GM19455 (cell line): Measurements from ENCODE around the gene JUND.

Experiments
- ATAC-seq: cut with Tn5 transposase; IDR thresholded peaks from one replicate; pipeline ENCODE4 v1.9.1; 2021; ENCODE audit not compliant: unreplicated experiment

Gene JUND

DNA sequence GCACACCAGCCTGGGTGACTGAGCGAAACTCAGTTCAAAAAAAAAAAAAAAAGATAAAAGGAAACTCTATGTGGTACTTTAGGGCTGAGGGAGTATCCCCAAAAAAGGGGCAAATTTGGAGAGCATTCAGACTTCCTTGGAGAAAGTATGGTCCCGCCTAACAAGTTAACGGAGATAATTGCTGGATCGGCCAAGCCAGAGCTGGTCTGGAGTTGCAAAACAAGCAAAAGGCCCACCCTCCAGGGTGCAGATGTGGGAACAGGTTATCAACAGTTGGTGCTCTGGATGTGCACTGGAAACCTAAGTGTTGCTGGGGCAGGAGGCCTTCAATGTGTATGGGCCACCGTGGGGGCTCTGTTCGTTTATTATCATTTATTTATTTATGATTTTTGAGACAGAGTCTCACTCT, 10.0 kb downstream of the JUND start:
- no peak for ATAC-seq

DNA sequence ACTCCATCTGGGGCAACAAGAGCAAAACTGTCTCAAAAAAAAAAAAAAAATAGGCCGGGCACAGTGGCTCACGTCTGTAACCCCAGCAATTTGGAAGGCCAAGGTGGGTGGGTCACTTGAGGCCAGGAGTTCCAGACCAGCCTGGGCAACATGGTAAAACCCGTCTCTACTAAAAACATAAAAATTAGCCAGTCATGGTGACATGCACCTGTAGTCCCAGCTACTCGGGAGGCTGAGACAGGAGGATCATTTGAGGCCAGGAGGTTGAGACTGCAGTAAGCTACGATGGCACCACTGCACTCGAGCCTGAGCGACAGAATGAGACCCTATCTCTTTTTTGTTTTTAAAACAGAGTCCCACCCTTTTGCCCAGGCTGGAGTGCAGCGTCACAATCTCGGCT, 11.1 kb downstream of the JUND start:
- no peak for ATAC-seq

- ATAC-seq = no peak
Observed at GRCh38 chr19:18269070-18269723, 12.2 kb downstream of the JUND start.

DNA sequence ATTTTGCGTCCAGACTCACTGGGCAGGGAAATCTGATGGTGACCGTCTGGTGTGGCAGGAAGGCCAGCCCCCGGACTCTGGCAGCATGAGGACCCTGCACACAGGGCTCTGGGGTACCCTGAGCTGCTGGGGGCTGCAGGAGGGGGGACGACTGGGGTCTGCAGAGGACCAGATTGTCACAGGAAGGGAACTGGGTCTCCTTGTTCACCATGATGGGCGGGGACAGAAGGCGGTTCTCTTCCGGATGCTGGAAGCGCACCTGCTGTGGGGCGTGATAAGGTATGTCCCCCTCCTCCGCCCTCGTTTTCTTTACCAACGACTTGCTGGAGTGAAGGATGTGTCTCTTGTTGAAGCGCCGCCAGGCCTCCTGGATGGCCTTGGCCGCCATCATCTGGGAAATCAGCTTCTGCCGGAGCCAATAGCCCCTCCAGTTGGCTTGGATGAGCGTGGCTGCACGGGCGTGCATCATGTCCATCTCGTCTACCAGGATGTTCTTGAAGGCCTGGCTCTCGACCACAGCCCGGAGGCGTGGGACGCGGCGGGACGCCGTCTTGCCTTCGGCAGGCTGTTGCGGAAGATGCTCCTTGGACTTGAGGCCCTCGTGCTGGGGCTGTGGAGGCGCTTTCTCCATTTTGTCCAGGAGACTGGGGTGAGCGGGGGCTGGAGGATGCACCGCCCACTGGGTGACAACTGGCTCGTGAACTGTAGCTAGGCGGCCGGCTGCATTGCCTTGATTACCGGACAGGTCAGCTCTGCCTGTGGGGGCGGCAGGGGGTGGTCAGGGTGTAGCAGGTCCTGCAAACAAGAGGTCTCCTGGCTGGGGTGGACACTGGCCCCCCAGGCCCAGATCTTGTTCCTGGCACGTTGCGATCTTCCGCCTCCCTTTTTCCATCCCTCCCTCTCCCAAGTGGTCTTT, 14.4 kb downstream of the JUND start:
- ATAC-seq = no peak

- ATAC-seq = no peak
Observed at GRCh38 chr19:18265582-18265981, 15.8 kb downstream of the JUND start.

DNA sequence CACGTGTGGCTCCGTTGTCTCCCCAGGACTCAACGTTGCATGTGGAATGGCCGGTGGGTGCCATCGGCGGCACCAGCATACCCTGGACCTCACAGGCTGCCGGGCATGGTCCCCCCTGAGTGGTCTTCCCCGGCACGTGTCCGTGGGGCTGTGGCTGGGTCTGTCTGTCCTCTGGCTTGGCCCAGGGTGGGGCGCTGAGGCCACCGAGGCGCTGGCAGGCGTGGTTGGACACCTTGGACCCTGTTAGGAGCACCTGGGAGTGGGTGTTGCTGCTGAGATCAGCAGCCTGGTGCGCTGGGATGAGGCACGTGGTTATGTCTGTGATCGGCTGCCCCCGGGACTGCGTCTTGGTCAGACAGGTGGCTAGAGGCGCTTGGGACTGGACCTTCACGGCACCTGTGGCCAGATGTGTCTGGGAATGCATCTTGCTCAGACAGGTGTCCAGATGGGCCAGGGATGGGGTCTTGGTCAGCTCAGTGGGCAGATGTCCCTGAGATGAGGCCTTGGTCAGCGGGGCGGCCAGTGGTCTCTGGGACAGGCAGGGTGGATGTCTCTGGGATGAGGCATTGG, 16.4 kb downstream of the JUND start:
- ATAC-seq = no peak

GRCh38 chr19:18264137-18264854, 17.1 kb downstream of the JUND start:
- ATAC-seq = no peak

GRCh38 chr19:18263324-18264136, 17.9 kb downstream of the JUND start:
- ATAC-seq = no peak

DNA sequence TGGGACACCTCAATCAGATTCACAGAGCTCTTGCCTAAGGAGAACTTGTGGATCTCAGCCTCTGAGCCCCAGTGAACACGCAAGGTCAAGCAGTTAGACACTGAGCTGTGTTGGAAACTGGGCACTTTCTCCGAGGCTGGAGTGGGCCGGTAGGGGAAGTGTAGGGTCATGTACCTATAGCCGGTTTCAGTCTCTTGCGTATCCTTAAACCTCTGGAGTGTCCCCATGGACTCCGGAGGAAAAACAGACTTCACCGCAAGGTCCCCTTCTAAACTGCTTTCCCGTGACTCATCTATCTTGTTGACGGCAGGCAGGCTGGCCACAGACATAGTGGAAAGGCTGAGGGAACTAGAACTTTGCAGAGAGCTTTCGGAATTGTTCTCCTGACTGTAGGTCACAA, 18.5 kb downstream of the JUND start:
- ATAC-seq = no peak

- ATAC-seq = no peak
Observed at GRCh38 chr19:18262144-18262543, 19.3 kb downstream of the JUND start.

DNA sequence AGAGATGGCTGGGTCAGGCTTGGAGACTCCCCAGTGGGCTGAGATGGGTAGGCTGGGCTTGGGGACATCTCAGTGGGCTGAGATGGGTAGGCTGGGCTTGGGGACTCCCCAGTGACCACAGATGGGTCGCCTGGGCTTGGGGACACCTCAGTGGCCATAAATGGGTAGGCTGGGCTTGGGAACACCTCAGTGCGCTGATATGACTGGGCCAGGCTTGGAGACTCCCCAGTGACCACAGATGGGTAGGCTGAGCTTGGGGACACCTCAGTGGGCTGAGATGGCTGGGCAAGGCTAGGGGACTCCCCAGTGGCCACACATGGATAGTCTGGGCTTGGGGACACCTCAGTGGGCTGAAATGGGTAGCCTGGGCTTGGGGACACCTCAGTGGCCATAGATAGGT, 19.9 kb downstream of the JUND start:
- no peak for ATAC-seq

GRCh38 chr19:18259893-18260292, 21.5 kb downstream of the JUND start:
- ATAC-seq = no peak

- ATAC-seq = no peak
Observed at GRCh38 chr19:18257503-18258470, 23.6 kb downstream of the JUND start.

- ATAC-seq = no peak
Observed at GRCh38 chr19:18254546-18255503, 26.6 kb downstream of the JUND start.

DNA sequence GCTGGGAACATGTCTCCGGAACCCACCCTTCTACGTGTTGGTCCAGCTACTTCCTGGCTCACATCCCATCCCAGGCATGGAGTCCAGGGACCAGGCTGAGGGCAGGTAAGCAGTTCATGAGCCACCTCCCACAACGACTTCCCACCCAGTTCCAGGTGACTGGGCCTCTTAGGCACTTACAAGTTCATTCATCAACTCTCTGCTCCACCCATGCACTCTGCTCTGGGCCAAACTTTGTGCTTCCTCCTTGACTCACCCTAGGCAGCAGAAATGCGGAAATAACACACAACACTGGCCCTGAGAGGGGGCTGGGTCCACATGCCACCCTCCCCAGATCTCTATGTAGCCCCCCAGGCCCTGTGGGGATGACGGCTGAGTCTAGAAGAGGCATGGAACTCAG, 27.7 kb downstream of the JUND start:
- ATAC-seq = no peak

DNA sequence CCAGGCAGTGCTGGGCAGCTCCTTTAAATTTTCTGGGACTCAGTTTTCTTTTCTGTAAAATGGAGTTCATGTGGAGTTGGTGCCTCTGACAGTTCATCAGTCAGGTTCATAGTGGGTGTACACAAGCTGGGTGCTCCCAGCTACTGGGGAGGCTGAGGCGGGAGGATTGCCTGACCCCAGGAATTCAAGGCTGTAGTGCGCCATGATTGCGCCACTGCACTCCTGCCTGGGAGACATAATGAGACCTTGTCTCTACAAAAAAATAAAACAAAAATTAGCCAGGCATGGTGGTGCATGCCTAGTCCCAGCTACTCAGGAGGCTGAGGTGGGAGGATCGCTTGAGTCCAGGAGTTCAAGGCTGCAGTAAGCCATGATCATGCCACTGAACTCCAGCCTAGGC, 28.3 kb downstream of the JUND start:
- no peak for ATAC-seq

- ATAC-seq = no peak
Observed at GRCh38 chr19:18252370-18252717, 29.1 kb downstream of the JUND start.

- ATAC-seq = no peak
Observed at GRCh38 chr19:18251587-18252369, 29.6 kb downstream of the JUND start.
